ENCODE measurements around the gene NYAP1.

DNA sequence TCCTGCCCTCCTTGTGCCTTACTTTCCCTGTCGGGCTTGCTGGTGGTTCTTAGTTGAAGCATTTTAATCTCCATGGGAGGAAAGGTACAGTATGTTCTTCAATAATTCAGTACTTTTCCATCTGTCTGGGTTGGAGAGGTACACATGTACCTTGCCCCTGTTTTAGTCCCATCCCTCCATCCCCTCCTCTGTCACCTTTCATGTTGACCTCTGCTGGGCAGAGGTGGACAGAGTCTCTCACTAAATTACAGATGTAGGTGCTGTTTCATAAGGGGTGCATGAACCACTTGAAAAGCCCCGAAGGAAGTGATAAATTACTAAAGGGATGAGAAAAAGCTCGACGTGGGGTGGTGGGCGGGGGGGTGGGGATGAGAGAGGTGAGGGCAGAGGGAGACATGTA, 60.7 kb downstream of the NYAP1 start:
- TF ChIP-seq, protein P1, sequence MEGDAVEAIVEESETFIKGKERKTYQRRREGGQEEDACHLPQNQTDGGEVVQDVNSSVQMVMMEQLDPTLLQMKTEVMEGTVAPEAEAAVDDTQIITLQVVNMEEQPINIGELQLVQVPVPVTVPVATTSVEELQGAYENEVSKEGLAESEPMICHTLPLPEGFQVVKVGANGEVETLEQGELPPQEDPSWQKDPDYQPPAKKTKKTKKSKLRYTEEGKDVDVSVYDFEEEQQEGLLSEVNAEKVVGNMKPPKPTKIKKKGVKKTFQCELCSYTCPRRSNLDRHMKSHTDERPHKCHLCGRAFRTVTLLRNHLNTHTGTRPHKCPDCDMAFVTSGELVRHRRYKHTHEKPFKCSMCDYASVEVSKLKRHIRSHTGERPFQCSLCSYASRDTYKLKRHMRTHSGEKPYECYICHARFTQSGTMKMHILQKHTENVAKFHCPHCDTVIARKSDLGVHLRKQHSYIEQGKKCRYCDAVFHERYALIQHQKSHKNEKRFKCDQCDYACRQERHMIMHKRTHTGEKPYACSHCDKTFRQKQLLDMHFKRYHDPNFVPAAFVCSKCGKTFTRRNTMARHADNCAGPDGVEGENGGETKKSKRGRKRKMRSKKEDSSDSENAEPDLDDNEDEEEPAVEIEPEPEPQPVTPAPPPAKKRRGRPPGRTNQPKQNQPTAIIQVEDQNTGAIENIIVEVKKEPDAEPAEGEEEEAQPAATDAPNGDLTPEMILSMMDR (tag by site-specific recombination; IDR thresholded peaks at IDR 0.05): no peak
- no peak for TF ChIP-seq ZNF768 (tag by site-specific recombination; IDR thresholded peaks at IDR 0.05)
- no peak for TF ChIP-seq REST (tag by site-specific recombination; IDR thresholded peaks at IDR 0.05)
- TF ChIP-seq TCF7L2 (IDR thresholded peaks at IDR 0.05; ENCODE audit: borderline replicate concordance, low read depth, low read length): no peak
- no peak for TF ChIP-seq ZXDB (tag by site-specific recombination; IDR thresholded peaks at IDR 0.05)
- no peak for TF ChIP-seq HIC1 (tag by site-specific recombination; IDR thresholded peaks at IDR 0.05)
- TF ChIP-seq FEZF1 (tag by site-specific recombination; IDR thresholded peaks at IDR 0.05): no peak
- no peak for TF ChIP-seq ZNF114 (tag by site-specific recombination; IDR thresholded peaks at IDR 0.05)
- no peak for TF ChIP-seq ZNF558 (tag by site-specific recombination; IDR thresholded peaks at IDR 0.05)
- TF ChIP-seq ATF2 (tag by site-specific recombination; IDR thresholded peaks at IDR 0.05; ENCODE audit: low read depth): no peak
- no peak for TF ChIP-seq ZNF76 (tag by site-specific recombination; IDR thresholded peaks at IDR 0.05; ENCODE audit: borderline replicate concordance, low read depth)
- no peak for TF ChIP-seq ZNF404 (tag by site-specific recombination; IDR thresholded peaks at IDR 0.05)
- no peak for TF ChIP-seq ZNF335 (tag by site-specific recombination; conservative IDR thresholded peaks at IDR 0.05)
